Stimulated activated CD4-positive, alpha-beta T cell treated with anti-CD3 and anti-CD28 coated beads, Interleukin-1b, Interleukin-23, amount 100 ng/mL, for 4 hours (primary cell): ENCODE data around the gene SORCS2.

Experiments used
- DNase-seq, 2 donors: peaks; one replicate each; pipeline ENCODE4 v3.0.0-alpha.2; 2020; ENCODE audit warnings: low read depth in 2 of 2

Gene SORCS2

GRCh38 chr4:7524843-7525242 is 332.5 kb downstream of the SORCS2 start:
- no peak for DNase-seq

GRCh38 chr4:7526491-7526890 is 334.2 kb downstream of the SORCS2 start:
- DNase-seq, result no peak

- DNase-seq, result no peak
These were observed 334.7 kb downstream of the SORCS2 start for GRCh38 chr4:7526929-7527535.

- DNase-seq, result no peak
These were observed 337.2 kb downstream of the SORCS2 start for GRCh38 chr4:7529368-7530080.

GRCh38 chr4:7530082-7530481 is 337.7 kb downstream of the SORCS2 start:
- DNase-seq, result no peak

GRCh38 chr4:7530932-7531639 is 338.7 kb downstream of the SORCS2 start:
- DNase-seq, result no peak

- DNase-seq, result no peak
These were observed 339.3 kb downstream of the SORCS2 start for GRCh38 chr4:7531640-7531994.

- DNase-seq, result no peak
These were observed 339.7 kb downstream of the SORCS2 start for GRCh38 chr4:7532043-7532442.

GRCh38 chr4:7533267-7533666 is 340.9 kb downstream of the SORCS2 start:
- no peak for DNase-seq

- no peak for DNase-seq
These were observed 342.8 kb downstream of the SORCS2 start for GRCh38 chr4:7535094-7535493.

- DNase-seq, result no peak
These were observed 343.3 kb downstream of the SORCS2 start for GRCh38 chr4:7535619-7536018.

GRCh38 chr4:7536876-7537275 is 344.5 kb downstream of the SORCS2 start:
- no peak for DNase-seq

GRCh38 chr4:7537853-7538400 is 345.6 kb downstream of the SORCS2 start:
- no peak for DNase-seq

- DNase-seq, result no peak
These were observed 346.2 kb downstream of the SORCS2 start for GRCh38 chr4:7538518-7538917.

- no peak for DNase-seq
These were observed 346.8 kb downstream of the SORCS2 start for GRCh38 chr4:7539186-7539585.

- no peak for DNase-seq
These were observed 347.3 kb downstream of the SORCS2 start for GRCh38 chr4:7539659-7540058.

GRCh38 chr4:7540206-7540605 is 347.9 kb downstream of the SORCS2 start:
- no peak for DNase-seq

GRCh38 chr4:7540654-7541413 is 348.5 kb downstream of the SORCS2 start:
- DNase-seq, result no peak

GRCh38 chr4:7541414-7541810 is 349.1 kb downstream of the SORCS2 start:
- no peak for DNase-seq

- DNase-seq, result no peak
These were observed 350.4 kb downstream of the SORCS2 start for GRCh38 chr4:7542781-7543180.

- no peak for DNase-seq
These were observed 353.9 kb downstream of the SORCS2 start for GRCh38 chr4:7546152-7546808.
